GM23248 (cell line): Measurements from ENCODE around the gene SLC7A4. TPM values are rescaled to one million over a fixed set of nuclear protein-coding genes. Genes with fewer than 3 reads are reported as not detected.

Source experiments
- DNase-seq: peaks from one replicate; pipeline ENCODE4 v3.0.0-alpha.2; 2015
- H2AFZ ChIP-seq: fragments of 200-600 bp; sonication (generic); 2 replicates; pipeline ENCODE4 v1.6.1; 2016; ENCODE audit warnings: antibody characterized with exemption
- H3F3A ChIP-seq: fragments of 200-600 bp; sonication (generic); 2 replicates; pipeline ENCODE4 v1.6.1; 2016; ENCODE audit warnings: mild to moderate bottlenecking, antibody characterized with exemption, mixed run types; ENCODE audit not compliant: insufficient read depth
- H3K27ac ChIP-seq: fragments of 200-600 bp; sonication (generic); 2 replicates; pipeline ENCODE4 v1.5.1; 2016; ENCODE audit warnings: mild to moderate bottlenecking
- H3K27me3 ChIP-seq: fragments of 200-600 bp; sonication (generic); replicated peaks from 2 replicates; pipeline ENCODE4 v1.6.1; 2016; ENCODE audit warnings: mild to moderate bottlenecking; ENCODE audit not compliant: insufficient read depth
- H3K36me3 ChIP-seq: fragments of 200-600 bp; sonication (generic); 2 replicates; pipeline ENCODE4 v1.6.1; 2016; ENCODE audit warnings: low read depth, mild to moderate bottlenecking
- H3K4me1 ChIP-seq: fragments of 200-600 bp; sonication (generic); 2 replicates; pipeline ENCODE4 v1.6.1; 2016; ENCODE audit warnings: mild to moderate bottlenecking; ENCODE audit not compliant: insufficient read depth
- H3K4me2 ChIP-seq: fragments of 200-600 bp; sonication (generic); one replicate; pipeline ENCODE4 v1.6.1; 2016; ENCODE audit warnings: mild to moderate bottlenecking; ENCODE audit not compliant: unreplicated experiment
- H3K4me3 ChIP-seq: fragments of 200-600 bp; sonication (generic); 2 replicates; pipeline ENCODE4 v1.5.1; 2016; ENCODE audit warnings: mild to moderate bottlenecking
- H3K79me2 ChIP-seq: fragments of 200-600 bp; sonication (generic); 2 replicates; pipeline ENCODE4 v1.6.1; 2016; ENCODE audit warnings: mild to moderate bottlenecking; ENCODE audit not compliant: insufficient read depth
- H3K9ac ChIP-seq: fragments of 200-600 bp; sonication (generic); 2 replicates; pipeline ENCODE4 v1.6.1; 2016; ENCODE audit warnings: mild to moderate bottlenecking
- H3K9me2 ChIP-seq: fragments of 200-600 bp; sonication (generic); 2 replicates; pipeline ENCODE4 v1.6.1; 2016; ENCODE audit warnings: mixed run types, mild to moderate bottlenecking, moderate library complexity; ENCODE audit not compliant: insufficient read depth
- H3K9me3 ChIP-seq: fragments of 200-600 bp; sonication (generic); one replicate; pipeline ENCODE4 v1.6.1; 2017; ENCODE audit warnings: low read depth
- H4K20me1 ChIP-seq: fragments of 200-600 bp; sonication (generic); 2 replicates; pipeline ENCODE4 v1.6.0; 2016; ENCODE audit not compliant: insufficient read depth
- EZH2 ChIP-seq: fragments of 200-600 bp; sonication (generic); IDR thresholded peaks from 2 replicates; pipeline ENCODE4 v1.6.1; 2018; ENCODE audit warnings: antibody characterized with exemption, mild to moderate bottlenecking; ENCODE audit not compliant: insufficient read depth, poor library complexity, severe bottlenecking
- EZH2phosphoT487 ChIP-seq: fragments of 200-600 bp; sonication (generic); IDR thresholded peaks from 2 replicates; pipeline ENCODE4 v1.6.1; 2018; ENCODE audit warnings: antibody characterized with exemption, moderate library complexity, mild to moderate bottlenecking, low read depth; ENCODE audit not compliant: insufficient read depth
- WGBS, 2 experiments: methylation state at CpG; one replicate each; pipeline ENCODE4 v1.1.6; 2015 to 2017; ENCODE audit warnings: low lambda C conversion rate in 2 of 2, low coverage in 1 of 2; ENCODE audit errors: missing lambda C conversion rate in 2 of 2; 5-methylcytosine and 5-hydroxymethylcytosine counted together
- in situ Hi-C: fragments of 300-500 bp; cut with MboI; formaldehyde crosslinking; loops from 2 replicates; pipeline ENCODE4 v1.15.0; 2020
- polyA plus RNA-seq: library from polyadenylated mRNA; unstranded; fragments of >200 nt; fragmentation: Nextera tagmentation; extraction: Ambion mirVana; gene quantifications from 2 replicates; pipeline ENCODE4 v1.2.1, GENCODE V29; 2016
- total RNA-seq: library from RNA; depleted of rRNA; stranded (reverse); fragments of >200 nt; shearing (Covaris generic); gene quantifications from 2 replicates; pipeline ENCODE4 v1.2.3, GENCODE V29; 2014

SLC7A4 gene
- total and polyA plus RNA-seq, 2 experiments from 2014 or later, result not detected

- H3K9me3 ChIP-seq, result no peaks in the 10 kb centered on the region
- no peaks in the 10 kb centered on the region for H3K36me3 ChIP-seq
- no peak for TF ChIP-seq EZH2phosphoT487
- no peak for TF ChIP-seq EZH2
- H3K4me3 ChIP-seq, result peak overlapping the region; percentile 70
- no peaks in the 10 kb centered on the region for H4K20me1 ChIP-seq
- H3K4me1 ChIP-seq, result peaks cover 19% of the 10 kb centered on the region
- H3K9ac ChIP-seq, result peak overlapping the region; percentile 83
- H3K79me2 ChIP-seq, result no peaks in the 10 kb centered on the region
- peak overlapping the region; percentile 79 for H3K4me2 ChIP-seq
- H3K27me3 ChIP-seq, result no peaks in the 10 kb centered on the region
- DNase-seq, result no peak
- WGBS, 2 experiments, result 20 to 27% methylated on average over 24 of the region's 24 CpGs
- no peaks in the 10 kb centered on the region for H3K9me2 ChIP-seq
- peak overlapping the region; percentile 62 for H3K27ac ChIP-seq
- peak overlapping the region; percentile 80 for H2AFZ ChIP-seq
- in situ Hi-C loops, result no loop called here
- no peaks in the 10 kb centered on the region for H3F3A ChIP-seq
Measured at GRCh38 chr22:21013657-21014201, 18.6 kb downstream of the SLC7A4 start.

- no peak overlapping the region for H3K4me3 ChIP-seq
- no peaks in the 10 kb centered on the region for H3K79me2 ChIP-seq
- no peak overlapping the region for H2AFZ ChIP-seq
- in situ Hi-C loops, result no loop called here
- 51 to 57% methylated on average over 14 of the region's 14 CpGs for WGBS, 2 experiments
- H3F3A ChIP-seq, result 0 out of 2 replicates have a peak, but pooled peaks cover under 1% of the 10 kb centered on the region
- H3K4me1 ChIP-seq, result peaks cover 19% of the 10 kb centered on the region
- H3K36me3 ChIP-seq, result no peaks in the 10 kb centered on the region
- no peak overlapping the region for H3K27ac ChIP-seq
- no peaks in the 10 kb centered on the region for H3K9me2 ChIP-seq
- TF ChIP-seq EZH2phosphoT487 (no peak), EZH2 (no peak)
- H4K20me1 ChIP-seq, result no peaks in the 10 kb centered on the region
- no peak overlapping the region for H3K4me2 ChIP-seq
- no peak overlapping the region for H3K9ac ChIP-seq
- H3K27me3 ChIP-seq, result no peaks in the 10 kb centered on the region
- no peaks in the 10 kb centered on the region for H3K9me3 ChIP-seq
- DNase-seq, result no peak
Measured at GRCh38 chr22:21012446-21013407, 19.6 kb downstream of the SLC7A4 start.

- WGBS, 2 experiments, result 82 to 87% methylated on average over 3 of the region's 3 CpGs
- DNase-seq, result no peak
- in situ Hi-C loops, result no loop called here
Measured at GRCh38 chr22:21010426-21011113, 21.8 kb downstream of the SLC7A4 start.

More at GRCh38 chr22:21010426-21011113, 21.8 kb downstream of the SLC7A4 start:
- Histone ChIP-seq H3K27ac (no peak overlapping the region), H3K4me1 (peaks cover 17% of the 10 kb centered on the region), H3K9me3 (no peaks in the 10 kb centered on the region), H3K4me2 (no peak overlapping the region), H3K9me2 (no peaks in the 10 kb centered on the region), H3K79me2 (no peaks in the 10 kb centered on the region), H4K20me1 (no peaks in the 10 kb centered on the region), H3F3A (0 out of 2 replicates have a peak, but pooled peaks cover 8% of the 10 kb centered on the region), H3K9ac (no peak overlapping the region), H3K36me3 (no peaks in the 10 kb centered on the region), H2AFZ (no peak overlapping the region), H3K4me3 (no peak overlapping the region), H3K27me3 (no peaks in the 10 kb centered on the region)
- TF ChIP-seq EZH2 (no peak), EZH2phosphoT487 (no peak)
